Measurements from ENCODE around the gene DYNLT3.
A peak's percentile ranks its signal among the peaks of the same experiment; 100 is the strongest.

The DYNLT3 gene

DNA sequence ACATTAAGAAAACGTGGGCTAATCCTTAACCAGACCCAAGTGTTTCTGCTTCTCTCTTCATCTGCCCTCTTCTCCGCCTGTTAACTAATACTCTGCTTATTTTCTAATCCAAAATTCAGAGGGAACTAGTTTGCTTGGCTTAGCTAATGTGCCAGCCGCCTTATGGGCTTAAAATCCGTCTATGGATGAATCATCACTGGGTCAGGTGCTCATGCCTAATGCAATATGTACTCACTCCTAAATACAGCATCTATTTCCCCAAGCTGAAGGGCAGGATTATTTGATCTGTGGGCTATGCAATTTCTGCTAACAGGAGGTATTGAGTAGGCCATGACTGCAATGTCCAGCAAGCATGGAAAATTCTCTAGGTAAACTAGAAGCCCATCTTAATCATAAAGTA lies 12.4 kb downstream of the DYNLT3 start:
- DNase-seq: peak; percentile 0

DNA sequence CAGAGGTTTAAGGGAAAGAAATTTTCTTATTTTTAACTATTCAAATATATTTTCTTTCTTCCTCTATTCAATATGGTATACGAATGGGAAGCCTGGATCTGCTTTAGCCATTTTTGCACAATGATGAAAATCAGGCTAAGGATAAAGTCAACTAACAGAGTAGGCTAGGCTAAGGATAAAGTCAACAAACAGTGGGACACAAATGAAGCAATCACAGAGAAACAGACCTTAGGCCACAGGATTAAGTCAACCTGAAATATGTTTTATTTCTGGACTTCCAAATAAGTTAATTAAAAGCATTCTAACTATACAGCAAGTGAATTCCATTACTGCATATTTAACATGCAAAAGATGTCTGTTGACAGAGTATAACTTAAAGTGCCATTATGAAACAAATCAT lies 17.0 kb downstream of the DYNLT3 start:
- DNase-seq: no peak

GRCh38 chrX:37829721-37830120 lies 17.6 kb downstream of the DYNLT3 start:
- DNase-seq: peak; percentile 20

GRCh38 chrX:37825215-37825842 lies 22.0 kb downstream of the DYNLT3 start:
- DNase-seq: peak; percentile 40

GRCh38 chrX:37824491-37825214 lies 22.7 kb downstream of the DYNLT3 start:
- no peak for DNase-seq

- DNase-seq: no peak
Measured at GRCh38 chrX:37820646-37821045, 26.7 kb downstream of the DYNLT3 start.

GRCh38 chrX:37818031-37818430 lies 29.3 kb downstream of the DYNLT3 start:
- DNase-seq: peak; percentile 55

- no peak for DNase-seq
Measured at GRCh38 chrX:37817579-37817978, 29.8 kb downstream of the DYNLT3 start.

DNA sequence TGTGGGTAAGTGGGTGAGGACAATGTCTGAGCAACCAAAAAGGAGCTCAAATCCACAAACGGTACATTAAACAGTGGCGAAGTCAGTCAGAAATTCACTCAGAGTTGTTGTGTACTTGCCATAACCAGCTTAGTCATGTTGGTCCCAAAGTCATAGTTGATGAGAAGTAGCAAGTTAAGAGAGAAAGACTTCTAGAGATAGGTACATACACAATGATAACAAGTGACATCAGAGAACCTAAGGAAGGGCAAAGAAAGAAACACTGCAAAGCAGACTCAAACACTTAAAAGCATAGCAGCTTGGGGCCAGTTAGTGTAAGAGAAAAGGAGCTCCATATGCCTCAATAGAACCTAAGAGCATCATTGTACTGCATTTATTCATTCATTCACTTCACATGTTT lies 30.2 kb downstream of the DYNLT3 start:
- no peak for DNase-seq

DNA sequence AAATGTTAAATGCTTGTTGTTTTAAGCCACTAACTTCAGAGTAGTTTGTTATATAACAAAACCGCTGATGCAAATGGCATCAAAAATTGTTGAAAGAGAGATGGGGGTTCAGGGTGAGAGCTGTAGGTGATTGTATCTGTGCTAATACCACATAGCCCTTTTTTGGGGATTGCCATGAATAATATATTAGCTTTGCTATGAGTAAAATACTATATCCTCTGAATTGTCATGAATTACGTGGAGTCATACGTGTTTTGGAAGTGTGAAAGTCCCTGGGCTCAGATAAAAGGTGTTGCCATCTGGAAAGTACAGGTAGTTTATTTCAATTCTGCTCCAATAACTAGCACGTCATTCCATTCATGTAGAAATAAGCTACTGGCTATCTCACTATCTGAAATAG lies 30.6 kb downstream of the DYNLT3 start:
- DNase-seq: no peak

GRCh38 chrX:37815366-37815765 lies 32.0 kb downstream of the DYNLT3 start:
- DNase-seq: no peak

- DNase-seq: peak; percentile 82
Measured at GRCh38 chrX:37813570-37813969, 33.8 kb downstream of the DYNLT3 start.

GRCh38 chrX:37812110-37812509 lies 35.3 kb downstream of the DYNLT3 start:
- peak; percentile 74 for DNase-seq

GRCh38 chrX:37809970-37810369 lies 37.4 kb downstream of the DYNLT3 start:
- no peak for DNase-seq

DNA sequence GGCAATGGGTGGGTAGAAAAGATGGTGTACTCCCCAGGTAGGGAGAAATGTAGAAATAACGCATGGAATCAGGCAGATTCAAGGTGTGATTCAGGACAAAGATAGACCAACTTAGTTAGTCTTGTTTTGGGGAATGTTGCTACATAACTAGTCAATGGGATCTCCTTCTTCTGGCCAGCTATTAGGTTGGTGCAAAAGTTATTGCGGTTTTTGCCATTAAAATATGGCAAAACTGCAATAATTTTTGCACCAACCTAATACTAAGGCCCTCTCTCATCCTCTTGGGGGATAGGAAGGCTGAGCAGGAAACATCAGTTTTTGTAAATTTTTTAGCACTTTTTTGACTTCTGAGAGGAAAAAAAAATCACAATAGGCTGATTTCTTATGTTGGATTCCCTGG lies 44.3 kb downstream of the DYNLT3 start:
- DNase-seq: no peak

DNA sequence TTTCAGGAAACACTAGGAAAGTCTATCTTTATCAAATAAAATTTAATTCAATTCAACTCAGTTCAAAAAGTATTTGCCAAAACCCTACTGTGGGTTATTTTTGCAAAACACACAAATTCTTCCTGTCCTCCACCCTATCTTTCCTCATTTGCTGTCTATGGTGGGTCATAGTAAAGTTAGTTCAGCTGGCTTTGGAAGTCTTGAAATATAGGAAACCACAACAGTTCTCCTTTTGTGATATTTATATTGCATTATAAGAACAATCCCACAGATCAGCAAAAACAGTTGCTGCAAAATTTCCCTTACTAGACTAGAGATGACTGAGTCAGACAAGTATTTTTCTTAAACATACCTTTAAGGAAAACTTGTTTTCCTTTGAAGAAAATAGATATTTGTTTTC lies 45.3 kb downstream of the DYNLT3 start:
- peak; percentile 66 for DNase-seq

DNA sequence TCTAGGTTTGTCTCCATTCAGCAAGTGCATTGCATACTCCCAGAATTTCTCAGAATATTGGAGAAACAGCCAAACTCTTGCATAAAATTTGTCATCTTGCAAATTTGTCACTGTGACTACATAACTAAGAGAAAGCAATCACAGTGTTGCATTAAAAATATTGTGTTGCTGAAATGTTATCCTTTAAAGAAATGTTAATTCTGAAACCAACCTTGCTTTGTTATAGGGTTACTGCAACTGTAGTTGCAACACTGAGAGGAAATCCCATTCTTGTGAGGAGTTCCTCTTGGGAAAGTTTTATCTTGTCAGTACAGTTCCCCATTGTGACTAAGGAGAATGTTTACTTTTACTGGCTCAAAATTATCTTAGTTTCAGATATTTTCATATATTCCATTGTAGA lies 46.7 kb downstream of the DYNLT3 start:
- DNase-seq: peak; percentile 33

- peak; percentile 0 for DNase-seq
Measured at GRCh38 chrX:37799936-37800335, 47.4 kb downstream of the DYNLT3 start.

DNA sequence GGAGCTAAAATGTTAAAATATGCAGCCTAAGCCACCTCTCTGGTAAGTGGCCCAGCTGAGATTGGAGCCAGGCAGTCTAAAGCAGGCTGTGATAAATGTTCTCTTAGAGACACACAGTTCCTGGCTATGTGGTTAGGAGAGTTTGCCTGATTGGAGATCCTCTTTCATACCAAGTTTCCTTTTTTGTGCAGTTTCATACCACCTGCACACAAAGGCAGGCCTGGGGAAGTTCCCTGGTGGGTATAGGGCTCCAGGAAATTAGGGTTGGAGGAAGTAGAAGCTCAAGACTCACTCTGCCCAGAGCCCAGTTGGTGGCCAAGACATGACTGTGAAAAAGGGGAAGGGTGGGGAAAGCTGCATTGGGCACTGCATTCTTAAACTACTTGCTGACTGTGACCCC lies 50.6 kb downstream of the DYNLT3 start:
- peak; percentile 90 for DNase-seq

- DNase-seq: no peak
Measured at GRCh38 chrX:37796310-37796709, 51.1 kb downstream of the DYNLT3 start.
